NB4 (cell line): ENCODE measurements around the gene AQP7.

Experiments used
- POLR2A ChIP-seq: IDR thresholded peaks from 2 replicates; pipeline ENCODE4 v1.6.1; 2011; ENCODE audit warnings: mild to moderate bottlenecking; ENCODE audit not compliant: insufficient read length; ENCODE audit errors: extremely low read depth
- TF ChIP-seq, protein P1 (sequence below): IDR thresholded peaks from one replicate; pipeline ENCODE4 v1.5.1; 2012; ENCODE audit warnings: low read depth, low read length

DNA sequence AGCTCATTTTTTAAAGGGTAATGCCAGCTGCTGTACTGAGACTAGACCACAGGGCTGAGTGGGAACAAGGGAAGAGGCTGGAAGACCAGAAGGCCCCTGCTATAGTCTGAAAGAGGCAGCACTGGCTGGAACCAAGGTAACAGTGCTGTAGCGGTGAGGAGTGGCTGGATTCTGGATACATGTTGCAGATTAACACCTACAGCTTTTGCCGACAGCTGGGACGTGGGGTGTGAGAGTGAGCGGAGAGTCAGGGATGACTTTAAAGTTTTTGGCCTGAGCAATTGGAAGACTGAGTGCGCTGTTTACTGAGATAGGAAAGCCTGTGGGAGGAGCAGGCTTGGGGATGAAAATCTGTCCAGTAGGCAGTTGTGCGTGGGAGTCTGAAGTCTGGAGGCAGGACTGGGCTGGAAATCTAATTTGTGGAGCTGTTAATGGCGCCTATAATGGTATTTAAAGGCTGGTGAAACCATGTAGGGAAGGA, 26.5 kb downstream of the AQP7 start:
- TF ChIP-seq, protein P1, sequence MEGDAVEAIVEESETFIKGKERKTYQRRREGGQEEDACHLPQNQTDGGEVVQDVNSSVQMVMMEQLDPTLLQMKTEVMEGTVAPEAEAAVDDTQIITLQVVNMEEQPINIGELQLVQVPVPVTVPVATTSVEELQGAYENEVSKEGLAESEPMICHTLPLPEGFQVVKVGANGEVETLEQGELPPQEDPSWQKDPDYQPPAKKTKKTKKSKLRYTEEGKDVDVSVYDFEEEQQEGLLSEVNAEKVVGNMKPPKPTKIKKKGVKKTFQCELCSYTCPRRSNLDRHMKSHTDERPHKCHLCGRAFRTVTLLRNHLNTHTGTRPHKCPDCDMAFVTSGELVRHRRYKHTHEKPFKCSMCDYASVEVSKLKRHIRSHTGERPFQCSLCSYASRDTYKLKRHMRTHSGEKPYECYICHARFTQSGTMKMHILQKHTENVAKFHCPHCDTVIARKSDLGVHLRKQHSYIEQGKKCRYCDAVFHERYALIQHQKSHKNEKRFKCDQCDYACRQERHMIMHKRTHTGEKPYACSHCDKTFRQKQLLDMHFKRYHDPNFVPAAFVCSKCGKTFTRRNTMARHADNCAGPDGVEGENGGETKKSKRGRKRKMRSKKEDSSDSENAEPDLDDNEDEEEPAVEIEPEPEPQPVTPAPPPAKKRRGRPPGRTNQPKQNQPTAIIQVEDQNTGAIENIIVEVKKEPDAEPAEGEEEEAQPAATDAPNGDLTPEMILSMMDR, result no peak
- no peak for TF ChIP-seq POLR2A
